Transverse colon (tissue), 4 donors: Measurements from ENCODE around the gene NQO2. TPM values are rescaled to one million over a fixed set of nuclear protein-coding genes. Genes with fewer than 3 reads are reported as not detected.
"Not testable (repeated sequence)": the region's sequence is repeated elsewhere in the genome, so short reads cannot be mapped to it uniquely, and the experiment has no call there.

Experiments
- DNase-seq: peaks from one replicate; pipeline ENCODE4 v3.0.0-alpha.2; 2019
- H3K27ac ChIP-seq, 4 donors: fragments of 200-600 bp; sonication (generic); 2 replicates each; pipeline ENCODE4 v1.5.1; 2016 to 2018; ENCODE audit warnings: inconsistent platforms in 4 of 4
- H3K27me3 ChIP-seq: fragments of 200-600 bp; sonication (generic); 2 replicates; pipeline ENCODE4 v1.5.1; 2017; ENCODE audit warnings: inconsistent platforms
- H3K36me3 ChIP-seq, 4 donors: fragments of 200-600 bp; sonication (generic); 2 replicates each; pipeline ENCODE4 v1.5.1; 2017 to 2019; ENCODE audit warnings: inconsistent platforms in 4 of 4
- H3K4me1 ChIP-seq, 4 donors: fragments of 200-600 bp; sonication (generic); 2 replicates each; pipeline ENCODE4 v1.5.1; 2017 to 2020; ENCODE audit warnings: inconsistent platforms in 4 of 4
- H3K4me3 ChIP-seq, 4 donors: fragments of 200-600 bp; sonication (generic); 1 replicate in 1 of 4; 2 replicates in 3 of 4; pipeline versions ENCODE4 v1.5.1 to v1.6.1; 2017 to 2019; ENCODE audit warnings: inconsistent platforms in 4 of 4
- H3K9me3 ChIP-seq, 2 donors: fragments of 200-600 bp; sonication (generic); 2 replicates each; pipeline ENCODE4 v1.5.1; 2017 to 2019; ENCODE audit warnings: inconsistent platforms in 2 of 2
- CTCF ChIP-seq, 5 experiments: fragments of 200-600 bp in 3 of 5; fragments of 450-650 bp in 2 of 5; sonication (generic) in 3 of 5; IDR thresholded peaks; 1 replicate in 2 of 5; 2 replicates in 3 of 5; pipeline ENCODE4 v1.5.1; 2016 to 2017; ENCODE audit warnings: antibody characterized with exemption in 5 of 5, inconsistent platforms in 3 of 5, mild to moderate bottlenecking in 2 of 5, moderate library complexity in 1 of 5
- EP300 ChIP-seq: sonication (generic); formaldehyde crosslinking; IDR thresholded peaks from one replicate; pipeline ENCODE4 v1.6.1; 2017; ENCODE audit warnings: antibody characterized with exemption, low read depth
- POLR2A ChIP-seq: fragments of 450-650 bp; IDR thresholded peaks from one replicate; pipeline ENCODE4 v1.6.1; 2016; ENCODE audit warnings: antibody characterized with exemption, mild to moderate bottlenecking, moderate library complexity
- POLR2AphosphoS5 ChIP-seq, 3 donors: sonication (generic); formaldehyde crosslinking; IDR thresholded peaks; one replicate each; pipeline ENCODE4 v1.6.1; 2016; ENCODE audit warnings: antibody characterized with exemption in 3 of 3
- WGBS, 2 donors: methylation state at CpG; one replicate each; pipeline ENCODE4 v1.1.5; 2018; ENCODE audit warnings: low coverage in 1 of 2; 5-methylcytosine and 5-hydroxymethylcytosine counted together
- in situ Hi-C, 4 donors: fragments of 200-750 bp; cut with MboI; loops; one replicate each; pipeline versions ENCODE4 v1.15.0 to v1.15.1; 2017; ENCODE audit warnings: low sequenced_read_pairs in 3 of 4, low pct_ligation_motif_present in 1 of 4, low pct_unique_long_range_greater_than_20kb in 1 of 4
- intact Hi-C: fragments of 100-400 bp; cut with DNase I; formaldehyde crosslinking; loops from one replicate; pipeline ENCODE4 v1.15.1; 2023; ENCODE audit warnings: low total_unique reads
- total RNA-seq, 4 donors: library from RNA; depleted of rRNA; stranded (reverse); fragments of >200 nt; gene quantifications; one replicate each; pipeline ENCODE4 v1.1.0, GENCODE V29; 2016

NQO2 gene
- total RNA-seq, 4 donors from 2014 or later, result 1.00 to 9.7 (median 7.2) TPM

- Histone ChIP-seq H3K4me1 (peaks cover 6 to 21% (median 7%) of the 10 kb centered on the region in 4 donors), H3K9me3 (no peaks in the 10 kb centered on the region), H3K4me3 (peak overlapping the region in 1 of 4 donors; percentile 57), H3K36me3 (no peaks in the 10 kb centered on the region), H3K27me3 (peaks cover 5% of the 10 kb centered on the region), H3K27ac (no peak overlapping the region)
- WGBS, 2 donors, result 62 to 77% methylated on average over 4 to 17 of the region's 17 CpGs
- intact Hi-C loops (no loop called here), in situ Hi-C loops (loop anchor here (5.0 to 10.0 kb wide), 4 partner anchors 48 to 60 kb away; partner anchors contain the start of gene NQO2 (in 2 of the 4))
- TF ChIP-seq POLR2AphosphoS5 (IDR thresholded peaks at IDR 0.05) (no peak), CTCF (IDR thresholded peaks at IDR 0.05) (no peak), POLR2A (no peak), EP300 (no peak)
- no peak for DNase-seq
These were observed 53.0 kb downstream of the NQO2 start for GRCh38 chr6:3052481-3053230.

- Histone ChIP-seq H3K9me3 (no peaks in the 10 kb centered on the region), H3K4me3 (peak overlapping the region in 3 of 4 donors; percentile 26 to 57 (median 39)), H3K36me3 (no peaks in the 10 kb centered on the region), H3K4me1 (peaks cover 6 to 21% (median 7%) of the 10 kb centered on the region in 4 donors), H3K27ac (peak overlapping the region; percentile 57 to 63 (median 61)), H3K27me3 (peaks cover 1% of the 10 kb centered on the region)
- WGBS, 2 donors, result 36 to 44% methylated on average over 8 to 11 of the region's 11 CpGs
- no peak for DNase-seq
- intact Hi-C loops (no loop called here), in situ Hi-C loops (loop anchor here (5.0 to 10.0 kb wide), 4 partner anchors 48 to 61 kb away; partner anchors contain the start of gene NQO2 (in 2 of the 4))
- no peak for TF ChIP-seq CTCF (IDR thresholded peaks at IDR 0.05)
- TF ChIP-seq EP300, result no peak
- no peak for TF ChIP-seq POLR2AphosphoS5 (IDR thresholded peaks at IDR 0.05)
- no peak for TF ChIP-seq POLR2A
These were observed 53.5 kb downstream of the NQO2 start for GRCh38 chr6:3053231-3053508.

GRCh38 chr6:3054229-3055157, 54.8 kb downstream of the NQO2 start:
- H3K27ac ChIP-seq, result peak overlapping the region in 3 of 4 donors; percentile 5 to 63 (median 57)
- intact Hi-C loops, result loop anchor here (1.0 to 5.0 kb wide), 2 partner anchors 56 to 212 kb away; partner anchors contain the start of gene SERPINB1
- not testable (repeated sequence) for H3K27me3 ChIP-seq, H3K9me3 ChIP-seq, DNase-seq, H3K36me3 ChIP-seq
- in situ Hi-C loops, result loop anchor here (5.0 to 10.0 kb wide), 4 partner anchors 50 to 62 kb away; partner anchors contain the start of gene NQO2 (in 2 of the 4)
- peak overlapping the region in 1 of 4 donors; percentile 39 for H3K4me3 ChIP-seq
- H3K4me1 ChIP-seq, result peaks cover 6 to 21% (median 7%) of the 10 kb centered on the region in 4 donors
- 53 to 63% methylated on average over 13 to 27 of the region's 27 CpGs for WGBS, 2 donors

- H3K9me3 ChIP-seq, H3K36me3 ChIP-seq, H3K27me3 ChIP-seq, H3K4me3 ChIP-seq, DNase-seq: not testable (repeated sequence)
- H3K4me1 ChIP-seq, result peaks cover 6 to 21% (median 7%) of the 10 kb centered on the region in 4 donors
- peak overlapping the region in 1 of 4 donors; percentile 21 for H3K27ac ChIP-seq
- intact Hi-C loops (loop anchor here (1.0 to 5.0 kb wide), 2 partner anchors 57 to 213 kb away; partner anchors contain the start of gene SERPINB1), in situ Hi-C loops (loop anchor here in 2 of 4 donors (10.0 kb wide), 2 partner anchors 50 to 60 kb away; partner anchors contain the start of gene NQO2 (in 1 of the 2))
- WGBS, 2 donors, result 49 to 53% methylated on average over 3 of the region's 3 CpGs
These were observed 55.4 kb downstream of the NQO2 start for GRCh38 chr6:3055158-3055499.
